GM12878 (cell line): ENCODE results near the gene UBE2QL1. TPM values are rescaled to one million over a fixed set of nuclear protein-coding genes. Genes with fewer than 3 reads are reported as not detected.

ENCODE experiments used
- ATAC-seq: fragments of 200-7000 bp; cut with Tn5 transposase; 3 replicates; pipeline ENCODE4 v1.9.1; 2020; ENCODE audit warnings: mild to moderate bottlenecking, moderate library complexity
- BruUV-seq: library from RNA; stranded (reverse); fragments of 400-500 nt; replicated peaks from 2 replicates; lab custom pipeline; 2021; lab: Mats Ljungman, UMichigan
- CTCF ChIA-PET: fragments of 300-600 bp; sonication (Branson Sonifier 250); formaldehyde crosslinking; extraction: SDS; loops from one replicate; lab custom pipeline; 2021; ENCODE audit warnings: inconsistent platforms; lab: Yijun Ruan, JAX
- POLR2A ChIA-PET: fragments of 350-600 bp; formaldehyde crosslinking; extraction: SDS; loops from one replicate; lab custom pipeline; 2021; ENCODE audit warnings: inconsistent platforms; lab: Charles Lee
- RAD21 ChIA-PET: fragments of 300-600 bp; sonication (Branson Sonifier 250); formaldehyde crosslinking; loops from one replicate; lab custom pipeline; 2023; ENCODE audit warnings: antibody characterized with exemption; ENCODE audit not compliant: unreplicated experiment; lab: Charles Lee
- SMC1A ChIA-PET: fragments of 300-600 bp; sonication (Branson Sonifier 250); formaldehyde crosslinking; loops from one replicate; lab custom pipeline; 2023; ENCODE audit not compliant: unreplicated experiment, uncharacterized antibody; lab: Charles Lee
- DNase-seq: peaks from one replicate; pipeline ENCODE4 v3.0.0-alpha.2; 2011; ENCODE audit warnings: low read depth, low spot score
- FAIRE-seq: peaks from 3 replicates; lab custom pipeline; 2011; peaks lifted over from hg19 to GRCh38; lab: Jason Lieb, UNC
- H2AFZ ChIP-seq: 2 replicates; pipeline ENCODE4 v1.6.0; 2011; ENCODE audit warnings: low read depth, low read length, control low read depth; ENCODE audit not compliant: control insufficient read depth
- H3K27ac ChIP-seq: 2 replicates; pipeline ENCODE4 v1.5.1; 2011; ENCODE audit warnings: control low read depth; ENCODE audit not compliant: control insufficient read depth, insufficient read depth
- H3K27me3 ChIP-seq, 2 experiments: replicated peaks in 1 of 2; 2 replicates each; pipeline versions ENCODE4 v1.6.0 to v1.6.1; 2011; ENCODE audit warnings: low read length in 1 of 2; ENCODE audit not compliant: control insufficient read depth in 2 of 2, insufficient read depth in 2 of 2
- H3K36me3 ChIP-seq, 2 experiments: 2 replicates each; pipeline ENCODE4 v1.5.1; 2011; ENCODE audit warnings: low read length in 1 of 2; ENCODE audit not compliant: control insufficient read depth in 2 of 2, insufficient read depth in 2 of 2
- H3K4me1 ChIP-seq: 2 replicates; pipeline ENCODE4 v1.6.1; 2011; ENCODE audit warnings: mild to moderate bottlenecking, low read length, moderate library complexity, mixed read lengths; ENCODE audit not compliant: control insufficient read depth, insufficient read depth
- H3K4me2 ChIP-seq: 2 replicates; pipeline ENCODE4 v1.6.0; 2011; ENCODE audit warnings: control low read depth; ENCODE audit not compliant: control insufficient read depth, insufficient read depth
- H3K4me3 ChIP-seq: fragments of 200-600 bp; sonication (generic); 2 replicates; pipeline ENCODE4 v1.5.1; 2016
- H3K79me2 ChIP-seq: 2 replicates; pipeline ENCODE4 v1.6.0; 2011; ENCODE audit warnings: low read length; ENCODE audit not compliant: control insufficient read depth, insufficient read depth
- H3K9ac ChIP-seq: 2 replicates; pipeline ENCODE4 v1.8.0; 2011; ENCODE audit warnings: low read length, control low read depth, mixed read lengths; ENCODE audit not compliant: control insufficient read depth, insufficient read depth
- H3K9me3 ChIP-seq: replicated peaks from 3 replicates; pipeline ENCODE4 v1.5.1; 2011; ENCODE audit warnings: mild to moderate bottlenecking, low read length; ENCODE audit not compliant: control insufficient read depth, insufficient read depth
- H4K20me1 ChIP-seq: 2 replicates; pipeline ENCODE4 v1.6.0; 2011; ENCODE audit not compliant: control insufficient read depth, insufficient read depth
- ASH2L ChIP-seq: fragments of 300-600, 200-600 bp; sonication (generic); IDR thresholded peaks from 2 replicates; pipeline ENCODE4 v1.6.1; 2017; ENCODE audit warnings: low read depth, mild to moderate bottlenecking, borderline replicate concordance
- BHLHE40 ChIP-seq, 2 experiments: fragments of 450-650 bp in 1 of 2; IDR thresholded peaks; 2 replicates each; pipeline ENCODE4 v1.6.1; 2011 to 2017; ENCODE audit warnings: low read depth in 2 of 2, borderline replicate concordance in 1 of 2, improper control_type of control experiment in 1 of 2, low read length in 1 of 2, mild to moderate bottlenecking in 1 of 2
- CHD4 ChIP-seq: fragments of 200-600 bp; sonication (generic); IDR thresholded peaks from 2 replicates; pipeline ENCODE4 v1.6.1; 2016; ENCODE audit warnings: mild to moderate bottlenecking
- EED ChIP-seq: sonication (generic); IDR thresholded peaks from 2 replicates; pipeline ENCODE4 v1.6.1; 2016; ENCODE audit warnings: antibody characterized with exemption, low read depth
- EP300 ChIP-seq, 2 experiments: fragments of 150-350 bp in 1 of 2; IDR thresholded peaks; 2 replicates each; pipeline ENCODE4 v1.6.1; 2011 to 2012; ENCODE audit warnings: low read depth in 2 of 2, low read length in 2 of 2, borderline replicate concordance in 1 of 2, improper control_type of control experiment in 1 of 2, inconsistent platforms in 1 of 2; ENCODE audit not compliant: control insufficient read depth in 1 of 2
- HCFC1 ChIP-seq: fragments of 150-350 bp; IDR thresholded peaks from 2 replicates; pipeline ENCODE4 v1.6.1; 2014; ENCODE audit warnings: low read length
- IKZF1 ChIP-seq: fragments of 450-650 bp; conservative IDR thresholded peaks from 2 replicates; pipeline ENCODE4 v1.6.1; 2017; ENCODE audit warnings: antibody characterized with exemption, mild to moderate bottlenecking
- KAT2A ChIP-seq: conservative IDR thresholded peaks from 2 replicates; pipeline ENCODE4 v1.6.1; 2011; ENCODE audit warnings: low read depth, low read length; ENCODE audit not compliant: control insufficient read depth
- MEF2A ChIP-seq: IDR thresholded peaks from 2 replicates; pipeline ENCODE4 v1.6.1; 2011; ENCODE audit warnings: low read depth, mild to moderate bottlenecking, low read length, moderate library complexity; ENCODE audit not compliant: insufficient read depth
- NBN ChIP-seq: fragments of 450-650 bp; IDR thresholded peaks from 2 replicates; pipeline ENCODE4 v1.6.1; 2016
- NR2F1 ChIP-seq: fragments of 450-650 bp; conservative IDR thresholded peaks from 2 replicates; pipeline ENCODE4 v1.6.1; 2017; ENCODE audit warnings: mild to moderate bottlenecking
- SMAD5 ChIP-seq: IDR thresholded peaks from 2 replicates; pipeline ENCODE4 v1.6.1; 2016; ENCODE audit warnings: antibody characterized with exemption, low read depth
- SMARCA5 ChIP-seq: fragments of 450-650 bp; IDR thresholded peaks from 2 replicates; pipeline ENCODE4 v1.6.1; 2017; ENCODE audit warnings: mild to moderate bottlenecking
- SMC3 ChIP-seq: IDR thresholded peaks from 2 replicates; pipeline ENCODE4 v1.6.1; 2011; ENCODE audit warnings: low read length, improper control_type of control experiment, borderline replicate concordance
- TCF12 ChIP-seq: IDR thresholded peaks from 2 replicates; pipeline ENCODE4 v1.6.1; 2011; ENCODE audit warnings: low read depth, mild to moderate bottlenecking, low read length
- WRNIP1 ChIP-seq: IDR thresholded peaks from 2 replicates; pipeline ENCODE4 v1.6.1; 2011; ENCODE audit warnings: low read depth, low read length, improper control_type of control experiment, borderline replicate concordance
- WGBS: methylation state at CpG from one replicate; pipeline ENCODE4 v1.1.6; 2016; ENCODE audit warnings: low lambda C conversion rate; ENCODE audit not compliant: insufficient replicate concordance, insufficient coverage; ENCODE audit errors: missing lambda C conversion rate; 5-methylcytosine and 5-hydroxymethylcytosine counted together
- in situ Hi-C: fragments of 300-500 bp; cut with MboI; formaldehyde crosslinking; loops from 9 replicates; pipeline ENCODE4 v1.14.3; 2018; ENCODE audit warnings: mixed read lengths
- intact Hi-C: fragments of 100-400 bp; cut with micrococcal nuclease; formaldehyde crosslinking; loops from one replicate; pipeline ENCODE4 v1.14.2; 2022; ENCODE audit not compliant: unreplicated experiment
- polyA plus RNA-seq, 11 experiments: library from polyadenylated mRNA; depleted of rRNA in 4 of 11; unstranded in 6 of 11; stranded (reverse) in 5 of 11; fragments of >200 nt; fragmentation: Nextera tagmentation in 4 of 11; fragmentation: Illumina TruSeq in 1 of 11; extraction: Ambion mirVana in 4 of 11; extraction: Trizol in 1 of 11; gene quantifications; 1 replicate in 1 of 11; 2 replicates in 10 of 11; pipeline versions ENCODE4 v1.2.1 to v1.2.3, GENCODE V29; 2011 to 2016; ENCODE audit warnings: inconsistent platforms in 2 of 11, missing spikeins in 2 of 11, low read depth in 1 of 11
- total RNA-seq, 4 experiments: library from RNA; depleted of rRNA in 3 of 4; stranded (reverse); fragments of >200 nt in 3 of 4; fragmentation: Illumina TruSeq in 1 of 4; extraction: Trizol in 1 of 4; gene quantifications; 2 replicates each; pipeline versions ENCODE4 v1.2.1 to v1.2.3, GENCODE V29; 2013 to 2021
- TF ChIP-seq, protein P1 (sequence below): IDR thresholded peaks from 2 replicates; pipeline ENCODE4 v1.6.1; 2011; ENCODE audit warnings: mild to moderate bottlenecking, low read depth, low read length, moderate library complexity; ENCODE audit not compliant: insufficient replicate concordance
- TF ChIP-seq, protein P2 (sequence below): fragments of 450-650 bp; IDR thresholded peaks from 2 replicates; pipeline ENCODE4 v1.6.1; 2017; ENCODE audit warnings: mild to moderate bottlenecking, moderate library complexity
- TF ChIP-seq, protein P3 (sequence below): IDR thresholded peaks from 2 replicates; pipeline ENCODE4 v1.6.1; 2012; ENCODE audit warnings: low read depth, low read length, improper control_type of control experiment

UBE2QL1 gene
- total and polyA plus RNA-seq, 10 of the 15 experiments (the other 5 are each of a cell fraction or from before 2014, with no cell fraction given): 0.03 to 0.62 (median 0.04) TPM; not detected in 6

GRCh38 chr5:6505416-6505755 is 56.7 kb downstream of the UBE2QL1 start:
- ATAC-seq (no peak), DNase-seq (no peak), FAIRE-seq (no peak)
- Histone ChIP-seq H3K4me3 (no peak overlapping the region), H4K20me1 (no peaks in the 10 kb centered on the region), H2AFZ (no peak overlapping the region), H3K9ac (no peak overlapping the region), H3K79me2 (no peaks in the 10 kb centered on the region), H3K36me3 (no peaks in the 10 kb centered on the region), H3K27me3 (no peaks in the 10 kb centered on the region), H3K4me1 (no peaks in the 10 kb centered on the region), H3K4me2 (no peak overlapping the region), H3K27ac (no peak overlapping the region), H3K9me3 (no peaks in the 10 kb centered on the region; the same call in 2 of the 3 replicates)
- ChIA-PET SMC1A (no interaction called here), CTCF (no interaction called here), POLR2A (no interaction called here), RAD21 (interaction anchor here (1.1 kb wide), 1 partner anchor 8 kb away, joined by 3 read pairs; no protein-coding TSS in a partner anchor)
- intact Hi-C loops: no loop called here
- BruUV-seq: no TSS peak
- TF ChIP-seq SMC3: no peak
- no peak for TF ChIP-seq EP300 (IDR thresholded peaks at IDR 0.05; ENCODE audit: borderline replicate concordance in 1 of 2, control insufficient read depth in 1 of 2, low read depth in 2 of 2, low read length in 2 of 2)
- no peak for TF ChIP-seq EED
- no peak for TF ChIP-seq CHD4
- TF ChIP-seq, protein P1, sequence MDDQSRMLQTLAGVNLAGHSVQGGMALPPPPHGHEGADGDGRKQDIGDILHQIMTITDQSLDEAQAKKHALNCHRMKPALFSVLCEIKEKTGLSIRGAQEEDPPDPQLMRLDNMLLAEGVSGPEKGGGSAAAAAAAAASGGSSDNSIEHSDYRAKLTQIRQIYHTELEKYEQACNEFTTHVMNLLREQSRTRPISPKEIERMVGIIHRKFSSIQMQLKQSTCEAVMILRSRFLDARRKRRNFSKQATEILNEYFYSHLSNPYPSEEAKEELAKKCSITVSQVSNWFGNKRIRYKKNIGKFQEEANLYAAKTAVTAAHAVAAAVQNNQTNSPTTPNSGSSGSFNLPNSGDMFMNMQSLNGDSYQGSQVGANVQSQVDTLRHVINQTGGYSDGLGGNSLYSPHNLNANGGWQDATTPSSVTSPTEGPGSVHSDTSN: no peak
- no peak for TF ChIP-seq TCF12
- no peak for TF ChIP-seq SMAD5
- TF ChIP-seq KAT2A: no peak
- TF ChIP-seq SMARCA5: no peak
- no peak for TF ChIP-seq MEF2A
- TF ChIP-seq WRNIP1: no peak
- TF ChIP-seq, protein P2, sequence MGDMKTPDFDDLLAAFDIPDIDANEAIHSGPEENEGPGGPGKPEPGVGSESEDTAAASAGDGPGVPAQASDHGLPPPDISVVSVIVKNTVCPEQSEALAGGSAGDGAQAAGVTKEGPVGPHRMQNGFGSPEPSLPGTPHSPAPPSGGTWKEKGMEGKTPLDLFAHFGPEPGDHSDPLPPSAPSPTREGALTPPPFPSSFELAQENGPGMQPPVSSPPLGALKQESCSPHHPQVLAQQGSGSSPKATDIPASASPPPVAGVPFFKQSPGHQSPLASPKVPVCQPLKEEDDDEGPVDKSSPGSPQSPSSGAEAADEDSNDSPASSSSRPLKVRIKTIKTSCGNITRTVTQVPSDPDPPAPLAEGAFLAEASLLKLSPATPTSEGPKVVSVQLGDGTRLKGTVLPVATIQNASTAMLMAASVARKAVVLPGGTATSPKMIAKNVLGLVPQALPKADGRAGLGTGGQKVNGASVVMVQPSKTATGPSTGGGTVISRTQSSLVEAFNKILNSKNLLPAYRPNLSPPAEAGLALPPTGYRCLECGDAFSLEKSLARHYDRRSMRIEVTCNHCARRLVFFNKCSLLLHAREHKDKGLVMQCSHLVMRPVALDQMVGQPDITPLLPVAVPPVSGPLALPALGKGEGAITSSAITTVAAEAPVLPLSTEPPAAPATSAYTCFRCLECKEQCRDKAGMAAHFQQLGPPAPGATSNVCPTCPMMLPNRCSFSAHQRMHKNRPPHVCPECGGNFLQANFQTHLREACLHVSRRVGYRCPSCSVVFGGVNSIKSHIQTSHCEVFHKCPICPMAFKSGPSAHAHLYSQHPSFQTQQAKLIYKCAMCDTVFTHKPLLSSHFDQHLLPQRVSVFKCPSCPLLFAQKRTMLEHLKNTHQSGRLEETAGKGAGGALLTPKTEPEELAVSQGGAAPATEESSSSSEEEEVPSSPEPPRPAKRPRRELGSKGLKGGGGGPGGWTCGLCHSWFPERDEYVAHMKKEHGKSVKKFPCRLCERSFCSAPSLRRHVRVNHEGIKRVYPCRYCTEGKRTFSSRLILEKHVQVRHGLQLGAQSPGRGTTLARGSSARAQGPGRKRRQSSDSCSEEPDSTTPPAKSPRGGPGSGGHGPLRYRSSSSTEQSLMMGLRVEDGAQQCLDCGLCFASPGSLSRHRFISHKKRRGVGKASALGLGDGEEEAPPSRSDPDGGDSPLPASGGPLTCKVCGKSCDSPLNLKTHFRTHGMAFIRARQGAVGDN: no peak
- TF ChIP-seq HCFC1: no peak
- TF ChIP-seq IKZF1: no peak
- no peak for TF ChIP-seq NR2F1
- TF ChIP-seq BHLHE40 (IDR thresholded peaks at IDR 0.05; ENCODE audit: borderline replicate concordance in 1 of 2, low read depth in 2 of 2, low read length in 1 of 2): no peak
- TF ChIP-seq, protein P3, sequence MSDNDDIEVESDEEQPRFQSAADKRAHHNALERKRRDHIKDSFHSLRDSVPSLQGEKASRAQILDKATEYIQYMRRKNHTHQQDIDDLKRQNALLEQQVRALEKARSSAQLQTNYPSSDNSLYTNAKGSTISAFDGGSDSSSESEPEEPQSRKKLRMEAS: no peak
- no peak for TF ChIP-seq ASH2L
- no peak for TF ChIP-seq NBN
- WGBS: 29% methylated on average over 3 of the region's 3 CpGs
- in situ Hi-C loops: no loop called here
